ENCODE measurements around the gene CDK4. TPM values are rescaled to one million over a fixed set of nuclear protein-coding genes. Genes with fewer than 3 reads are reported as not detected.

CDK4 gene
- total and polyA plus RNA-seq, 2 of the 13 experiments (the other 11 are each of a cell fraction or from before 2014, with no cell fraction given), result 191 to 209 TPM

DNA sequence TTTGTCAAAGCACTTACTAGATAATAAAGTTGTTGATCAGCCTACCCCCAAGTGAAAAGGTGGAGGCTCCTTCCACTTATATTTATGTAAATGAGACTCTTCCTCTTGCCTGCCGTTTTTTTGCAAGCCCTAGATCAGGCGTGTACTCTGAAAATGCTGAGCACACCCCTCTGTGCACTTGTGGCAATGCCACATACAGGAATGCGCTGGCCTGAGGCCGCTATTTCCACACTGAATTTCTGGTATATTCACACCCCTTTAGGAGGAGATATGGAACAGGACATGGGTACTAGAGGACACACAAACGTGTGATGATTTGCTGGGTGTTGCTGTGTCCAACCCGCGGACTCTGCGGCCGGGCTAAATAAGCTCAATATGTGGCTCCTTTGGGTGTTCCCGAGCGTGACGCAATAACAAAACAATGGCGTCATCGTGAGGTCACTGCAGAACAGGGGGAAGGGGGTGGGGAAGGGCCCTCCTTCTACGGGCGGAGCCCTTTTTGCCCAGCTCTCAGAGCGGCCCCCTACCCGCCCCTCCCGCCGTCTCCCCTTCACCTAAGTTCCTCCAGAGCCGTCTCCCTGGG is 7.8 kb downstream of the CDK4 start (continued):
- peak; percentile 12; the same call in 1 of the 2 replicates for TF ChIP-seq RCOR2 (CRISPR knock-in tag; IDR thresholded peaks at IDR 0.05)
- no peak for TF ChIP-seq NPAS2 (CRISPR knock-in tag; IDR thresholded peaks at IDR 0.05; ENCODE audit: borderline replicate concordance)
- no peak for TF ChIP-seq ZNF432 (CRISPR knock-in tag; IDR thresholded peaks at IDR 0.05; ENCODE audit: borderline replicate concordance)
- peak; percentile 6; the same call in 1 of the 2 replicates for TF ChIP-seq TAF1 (CRISPR knock-in tag; IDR thresholded peaks at IDR 0.05)
- TF ChIP-seq ZNF891 (CRISPR knock-in tag; IDR thresholded peaks at IDR 0.05), result no peak
- no peak; the same call in 1 of the 2 replicates for TF ChIP-seq NCOA2 (CRISPR knock-in tag; IDR thresholded peaks at IDR 0.05)
- no peak for TF ChIP-seq IRX3 (CRISPR knock-in tag; IDR thresholded peaks at IDR 0.05; ENCODE audit: borderline replicate concordance, low read depth)
- peak; percentile 99 for TF ChIP-seq HOXA3 (CRISPR knock-in tag; IDR thresholded peaks at IDR 0.05)
- 0 out of 2 replicates have a peak, but pooled peaks have one; percentile 25 for TF ChIP-seq KDM1A (CRISPR knock-in tag; IDR thresholded peaks at IDR 0.05)
- no peak for TF ChIP-seq GATAD1 (CRISPR knock-in tag; IDR thresholded peaks at IDR 0.05)
- TF ChIP-seq FIP1L1 (IDR thresholded peaks at IDR 0.05; ENCODE audit: borderline replicate concordance, insufficient read depth, low read depth, low read length), result no peak
- TF ChIP-seq MEIS2 (CRISPR knock-in tag; IDR thresholded peaks at IDR 0.05), result no peak
- no peak for TF ChIP-seq ZFAT (CRISPR knock-in tag; conservative IDR thresholded peaks at IDR 0.05)
- TF ChIP-seq SOX5 (CRISPR knock-in tag; IDR thresholded peaks at IDR 0.05; ENCODE audit: borderline replicate concordance), result no peak
- TF ChIP-seq RXRA (CRISPR knock-in tag; IDR thresholded peaks at IDR 0.05), result no peak
- no peak for TF ChIP-seq SIX4 (CRISPR knock-in tag; IDR thresholded peaks at IDR 0.05)
- TF ChIP-seq ZNF230 (CRISPR knock-in tag; IDR thresholded peaks at IDR 0.05), result no peak
- TF ChIP-seq EED (CRISPR knock-in tag; IDR thresholded peaks at IDR 0.05), result no peak
- no peak for TF ChIP-seq ZNF225 (CRISPR knock-in tag; IDR thresholded peaks at IDR 0.05)
- TF ChIP-seq, protein P1, sequence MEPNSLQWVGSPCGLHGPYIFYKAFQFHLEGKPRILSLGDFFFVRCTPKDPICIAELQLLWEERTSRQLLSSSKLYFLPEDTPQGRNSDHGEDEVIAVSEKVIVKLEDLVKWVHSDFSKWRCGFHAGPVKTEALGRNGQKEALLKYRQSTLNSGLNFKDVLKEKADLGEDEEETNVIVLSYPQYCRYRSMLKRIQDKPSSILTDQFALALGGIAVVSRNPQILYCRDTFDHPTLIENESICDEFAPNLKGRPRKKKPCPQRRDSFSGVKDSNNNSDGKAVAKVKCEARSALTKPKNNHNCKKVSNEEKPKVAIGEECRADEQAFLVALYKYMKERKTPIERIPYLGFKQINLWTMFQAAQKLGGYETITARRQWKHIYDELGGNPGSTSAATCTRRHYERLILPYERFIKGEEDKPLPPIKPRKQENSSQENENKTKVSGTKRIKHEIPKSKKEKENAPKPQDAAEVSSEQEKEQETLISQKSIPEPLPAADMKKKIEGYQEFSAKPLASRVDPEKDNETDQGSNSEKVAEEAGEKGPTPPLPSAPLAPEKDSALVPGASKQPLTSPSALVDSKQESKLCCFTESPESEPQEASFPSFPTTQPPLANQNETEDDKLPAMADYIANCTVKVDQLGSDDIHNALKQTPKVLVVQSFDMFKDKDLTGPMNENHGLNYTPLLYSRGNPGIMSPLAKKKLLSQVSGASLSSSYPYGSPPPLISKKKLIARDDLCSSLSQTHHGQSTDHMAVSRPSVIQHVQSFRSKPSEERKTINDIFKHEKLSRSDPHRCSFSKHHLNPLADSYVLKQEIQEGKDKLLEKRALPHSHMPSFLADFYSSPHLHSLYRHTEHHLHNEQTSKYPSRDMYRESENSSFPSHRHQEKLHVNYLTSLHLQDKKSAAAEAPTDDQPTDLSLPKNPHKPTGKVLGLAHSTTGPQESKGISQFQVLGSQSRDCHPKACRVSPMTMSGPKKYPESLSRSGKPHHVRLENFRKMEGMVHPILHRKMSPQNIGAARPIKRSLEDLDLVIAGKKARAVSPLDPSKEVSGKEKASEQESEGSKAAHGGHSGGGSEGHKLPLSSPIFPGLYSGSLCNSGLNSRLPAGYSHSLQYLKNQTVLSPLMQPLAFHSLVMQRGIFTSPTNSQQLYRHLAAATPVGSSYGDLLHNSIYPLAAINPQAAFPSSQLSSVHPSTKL (CRISPR knock-in tag; IDR thresholded peaks at IDR 0.05), result 0 out of 2 replicates have a peak, but pooled peaks have one; percentile 28
- peak; percentile 47; the same call in 1 of the 2 replicates for TF ChIP-seq ISL2 (CRISPR knock-in tag; IDR thresholded peaks at IDR 0.05)
- TF ChIP-seq TBX2 (CRISPR knock-in tag; IDR thresholded peaks at IDR 0.05; ENCODE audit: borderline replicate concordance), result peak; percentile 41; the same call in 1 of the 2 replicates
- TF ChIP-seq ZNF761 (CRISPR knock-in tag; conservative IDR thresholded peaks at IDR 0.05), result no peak
- TF ChIP-seq, protein P2, sequence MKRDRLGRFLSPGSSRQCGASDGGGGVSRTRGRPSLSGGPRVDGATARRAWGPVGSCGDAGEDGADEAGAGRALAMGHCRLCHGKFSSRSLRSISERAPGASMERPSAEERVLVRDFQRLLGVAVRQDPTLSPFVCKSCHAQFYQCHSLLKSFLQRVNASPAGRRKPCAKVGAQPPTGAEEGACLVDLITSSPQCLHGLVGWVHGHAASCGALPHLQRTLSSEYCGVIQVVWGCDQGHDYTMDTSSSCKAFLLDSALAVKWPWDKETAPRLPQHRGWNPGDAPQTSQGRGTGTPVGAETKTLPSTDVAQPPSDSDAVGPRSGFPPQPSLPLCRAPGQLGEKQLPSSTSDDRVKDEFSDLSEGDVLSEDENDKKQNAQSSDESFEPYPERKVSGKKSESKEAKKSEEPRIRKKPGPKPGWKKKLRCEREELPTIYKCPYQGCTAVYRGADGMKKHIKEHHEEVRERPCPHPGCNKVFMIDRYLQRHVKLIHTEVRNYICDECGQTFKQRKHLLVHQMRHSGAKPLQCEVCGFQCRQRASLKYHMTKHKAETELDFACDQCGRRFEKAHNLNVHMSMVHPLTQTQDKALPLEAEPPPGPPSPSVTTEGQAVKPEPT (CRISPR knock-in tag; IDR thresholded peaks at IDR 0.05; ENCODE audit: low read depth), result no peak
- TF ChIP-seq ZNF776 (CRISPR knock-in tag; IDR thresholded peaks at IDR 0.05), result 0 out of 2 replicates have a peak, but pooled peaks have one; percentile 6
- TF ChIP-seq, protein P3, sequence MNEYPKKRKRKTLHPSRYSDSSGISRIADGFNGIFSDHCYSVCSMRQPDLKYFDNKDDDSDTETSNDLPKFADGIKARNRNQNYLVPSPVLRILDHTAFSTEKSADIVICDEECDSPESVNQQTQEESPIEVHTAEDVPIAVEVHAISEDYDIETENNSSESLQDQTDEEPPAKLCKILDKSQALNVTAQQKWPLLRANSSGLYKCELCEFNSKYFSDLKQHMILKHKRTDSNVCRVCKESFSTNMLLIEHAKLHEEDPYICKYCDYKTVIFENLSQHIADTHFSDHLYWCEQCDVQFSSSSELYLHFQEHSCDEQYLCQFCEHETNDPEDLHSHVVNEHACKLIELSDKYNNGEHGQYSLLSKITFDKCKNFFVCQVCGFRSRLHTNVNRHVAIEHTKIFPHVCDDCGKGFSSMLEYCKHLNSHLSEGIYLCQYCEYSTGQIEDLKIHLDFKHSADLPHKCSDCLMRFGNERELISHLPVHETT (CRISPR knock-in tag; conservative IDR thresholded peaks at IDR 0.05), result no peak
- TF ChIP-seq RFX1 (IDR thresholded peaks at IDR 0.05), result no peak
